Body of pancreas (tissue), 4 donors: ENCODE results near the gene KMT5C. TPM values are rescaled to one million over a fixed set of nuclear protein-coding genes. Genes with fewer than 3 reads are reported as not detected.

Experiments
- ATAC-seq: fragments of 150-250 bp; one replicate; pipeline ENCODE4 v1.9.1; 2016
- DNase-seq, 4 donors: peaks; one replicate each; pipeline ENCODE4 v3.0.0-alpha.2; 2019
- H3K27ac ChIP-seq, 4 donors: fragments of 200-600 bp; sonication (generic); 1 replicate in 3 of 4; 2 replicates in 1 of 4; pipeline versions ENCODE4 v1.5.1 to v1.6.1; 2016 to 2019; ENCODE audit warnings: mild to moderate bottlenecking in 1 of 4, mixed read lengths in 1 of 4, moderate library complexity in 1 of 4
- H3K27me3 ChIP-seq, 2 donors: fragments of 200-600 bp; sonication (generic); one replicate each; pipeline ENCODE4 v1.6.0; 2016; ENCODE audit warnings: mild to moderate bottlenecking in 1 of 2
- H3K36me3 ChIP-seq, 2 donors: fragments of 200-600 bp; sonication (generic); replicated peaks in 1 of 2; 2 replicates each; pipeline ENCODE4 v1.5.1; 2016; ENCODE audit warnings: low read depth in 2 of 2; ENCODE audit not compliant: insufficient read depth in 1 of 2
- H3K4me1 ChIP-seq: fragments of 200-600 bp; sonication (generic); one replicate; pipeline ENCODE4 v1.6.0; 2016
- H3K4me3 ChIP-seq, 2 donors: fragments of 200-600 bp; sonication (generic); 1 replicate in 1 of 2; 2 replicates in 1 of 2; pipeline ENCODE4 v1.5.1; 2016 to 2019
- H3K9me3 ChIP-seq, 3 donors: fragments of 200-600 bp; sonication (generic); 1 replicate in 2 of 3; 2 replicates in 1 of 3; pipeline ENCODE4 v1.5.1; 2016
- CTCF ChIP-seq, 7 experiments: fragments of 450-650 bp in 4 of 7; fragments of 200-600 bp in 3 of 7; sonication (generic) in 3 of 7; IDR thresholded peaks; one replicate each; pipeline ENCODE4 v1.5.1; 2016 to 2019; ENCODE audit warnings: antibody characterized with exemption in 7 of 7
- POLR2A ChIP-seq, 3 donors: fragments of 450-650 bp; IDR thresholded peaks; one replicate each; pipeline ENCODE4 v1.6.1; 2016; ENCODE audit warnings: antibody characterized with exemption in 3 of 3, mild to moderate bottlenecking in 2 of 3
- whole genome bisulfite sequencing, 2 donors: methylation state at CpG; one replicate each; pipeline ENCODE4 v1.1.5; 2017; 5-methylcytosine and 5-hydroxymethylcytosine counted together
- intact Hi-C: fragments of 100-400 bp; cut with DNase I; formaldehyde crosslinking; loops from one replicate; pipeline ENCODE4 v1.15.1; 2023
- total RNA-seq, 2 donors: library from RNA; depleted of rRNA; stranded (reverse); fragments of >200 nt; gene quantifications; one replicate each; pipeline ENCODE4 v1.1.0, GENCODE V29; 2016

KMT5C gene
- total RNA-seq, 2 donors from 2014 or later = 14.8 to 17.6 TPM

DNA sequence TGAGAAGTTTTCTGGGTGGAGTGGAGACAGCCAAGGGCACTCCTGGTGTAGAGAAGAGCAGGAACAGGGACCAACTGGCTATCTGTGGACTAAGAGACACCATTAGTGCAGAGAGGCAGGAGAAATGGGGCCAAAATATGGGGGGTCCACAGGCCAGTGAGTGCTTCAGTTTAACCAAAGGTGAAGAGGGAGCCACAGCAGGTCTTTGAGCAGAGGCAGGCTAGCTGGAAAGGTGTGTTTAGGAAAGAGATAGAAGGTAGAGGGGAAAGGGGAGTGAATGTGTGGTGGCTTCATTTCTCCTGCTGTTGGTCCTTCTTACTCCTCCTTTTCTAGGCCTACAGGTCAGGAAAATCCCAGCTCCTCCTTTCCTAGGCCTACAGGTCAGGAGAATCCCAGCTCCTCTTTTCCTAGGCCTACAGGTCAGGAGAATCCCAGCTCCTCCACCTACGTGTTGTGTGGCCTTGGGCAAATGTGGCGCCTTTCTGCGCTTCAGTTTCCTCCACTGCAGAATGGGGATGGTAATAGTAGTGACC is 42.9 kb downstream of the KMT5C start:
- TF ChIP-seq CTCF (IDR thresholded peaks at IDR 0.05) (no peak), POLR2A (IDR thresholded peaks at IDR 0.05) (no peak)
- intact Hi-C loops = loop anchor here (10.0 kb wide), 1 partner anchor 78 kb away; no protein-coding TSS in a partner anchor
- DNase-seq (no peak), ATAC-seq (no peak)
- H3K9me3 ChIP-seq = no peaks in the 10 kb centered on the region
- WGBS, 2 donors = 88 to 100% methylated on average over 3 of the region's 3 CpGs
- no peak overlapping the region for H3K27ac ChIP-seq
- H3K4me1 ChIP-seq = peaks cover 39% of the 10 kb centered on the region
- H3K36me3 ChIP-seq = no peaks in the 10 kb centered on the region
- H3K4me3 ChIP-seq = no peak overlapping the region
- H3K27me3 ChIP-seq = no peaks in the 10 kb centered on the region

GRCh38 chr19:55383279-55384130 is 43.8 kb downstream of the KMT5C start:
- H3K4me1 ChIP-seq = peaks cover 48% of the 10 kb centered on the region
- 5 to 25% methylated on average over 9 to 60 of the region's 88 CpGs for WGBS, 2 donors
- TF ChIP-seq POLR2A (IDR thresholded peaks at IDR 0.05) = peak; percentile 15 to 58 (median 58)
- TF ChIP-seq CTCF (IDR thresholded peaks at IDR 0.05) = peak in 4 of 7 experiments; percentile 9 to 60 (median 33)
- H3K4me3 ChIP-seq = no peak overlapping the region
- H3K36me3 ChIP-seq = peaks cover 0 to 6% of the 10 kb centered on the region in 2 donors
- peak overlapping the region; percentile 84 to 96 (median 94) for H3K27ac ChIP-seq
- DNase-seq = peak; percentile 69 to 74 (median 72)
- no peaks in the 10 kb centered on the region for H3K27me3 ChIP-seq
- ATAC-seq = peak; percentile 38
- intact Hi-C loops = loop anchor here (10.0 kb wide), 1 partner anchor 79 kb away; no protein-coding TSS in a partner anchor
- no peaks in the 10 kb centered on the region for H3K9me3 ChIP-seq

DNA sequence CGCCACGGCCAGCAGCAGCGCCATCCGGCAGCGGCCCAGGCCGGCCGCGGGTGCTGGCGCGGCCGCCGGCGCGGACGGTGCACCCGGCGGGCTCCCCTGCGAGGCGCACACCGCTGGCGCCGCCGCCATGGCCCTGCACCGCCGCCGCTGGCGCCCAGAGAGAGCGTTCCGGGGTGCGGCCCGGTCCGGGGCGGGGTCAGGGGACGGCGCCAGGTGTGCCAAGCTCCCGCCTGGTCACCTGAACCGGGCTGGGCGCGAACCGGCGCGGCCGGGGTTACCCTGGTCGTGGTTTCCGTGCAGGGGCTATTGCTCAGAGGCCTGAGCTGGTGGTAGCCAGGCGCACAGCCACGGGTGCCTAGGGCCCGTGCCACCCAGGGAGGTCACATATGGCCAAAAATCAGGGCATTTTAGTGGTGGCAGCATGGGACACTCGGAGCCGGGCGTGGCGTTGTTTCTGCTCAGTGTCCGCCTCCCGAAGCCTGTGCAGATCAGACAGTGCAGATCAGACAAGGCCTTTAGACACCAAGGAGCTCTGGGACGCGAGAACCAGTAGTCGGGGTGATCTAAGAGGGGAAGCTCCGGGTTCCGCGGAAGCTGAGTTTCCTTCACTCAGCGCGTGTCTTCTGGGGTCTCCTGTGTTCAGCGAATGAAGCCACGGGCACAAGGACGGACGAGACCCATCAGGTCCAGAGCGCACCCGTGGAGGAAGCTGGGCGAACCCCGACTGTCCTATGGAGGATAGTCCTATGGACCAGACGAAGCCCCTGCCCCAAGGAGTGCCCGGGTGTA is 44.6 kb downstream of the KMT5C start, which contains the start of gene TMEM238:
Gene TMEM238, minus strand, starts transcription at position 162 of the 789 bp plus-strand sequence. Its CDS starts 33 bp downstream, at position 129.
- WGBS, 2 donors = 11 to 43% methylated on average over 8 to 55 of the region's 72 CpGs
- DNase-seq (peak; percentile 69 to 78 (median 74)), ATAC-seq (peak; percentile 39)
- Histone ChIP-seq H3K4me3 (peak within 1 kb of the TSS in 1 of 2 donors; percentile 9), H3K27ac (peak within 1 kb of the TSS; percentile 84 to 96 (median 94)), H3K4me1 (peaks cover 54% of the 10 kb centered on the region), H3K27me3 (no peaks in the 10 kb centered on the region), H3K9me3 (no peaks in the 10 kb centered on the region), H3K36me3 (peaks cover 0 to 6% of the 10 kb centered on the region in 2 donors)
- intact Hi-C loops = loop anchor here (10.0 kb wide), 1 partner anchor 80 kb away; no protein-coding TSS in a partner anchor
- TF ChIP-seq POLR2A (IDR thresholded peaks at IDR 0.05) (peak; percentile 20 to 61 (median 52)), CTCF (IDR thresholded peaks at IDR 0.05) (no peak)

DNA sequence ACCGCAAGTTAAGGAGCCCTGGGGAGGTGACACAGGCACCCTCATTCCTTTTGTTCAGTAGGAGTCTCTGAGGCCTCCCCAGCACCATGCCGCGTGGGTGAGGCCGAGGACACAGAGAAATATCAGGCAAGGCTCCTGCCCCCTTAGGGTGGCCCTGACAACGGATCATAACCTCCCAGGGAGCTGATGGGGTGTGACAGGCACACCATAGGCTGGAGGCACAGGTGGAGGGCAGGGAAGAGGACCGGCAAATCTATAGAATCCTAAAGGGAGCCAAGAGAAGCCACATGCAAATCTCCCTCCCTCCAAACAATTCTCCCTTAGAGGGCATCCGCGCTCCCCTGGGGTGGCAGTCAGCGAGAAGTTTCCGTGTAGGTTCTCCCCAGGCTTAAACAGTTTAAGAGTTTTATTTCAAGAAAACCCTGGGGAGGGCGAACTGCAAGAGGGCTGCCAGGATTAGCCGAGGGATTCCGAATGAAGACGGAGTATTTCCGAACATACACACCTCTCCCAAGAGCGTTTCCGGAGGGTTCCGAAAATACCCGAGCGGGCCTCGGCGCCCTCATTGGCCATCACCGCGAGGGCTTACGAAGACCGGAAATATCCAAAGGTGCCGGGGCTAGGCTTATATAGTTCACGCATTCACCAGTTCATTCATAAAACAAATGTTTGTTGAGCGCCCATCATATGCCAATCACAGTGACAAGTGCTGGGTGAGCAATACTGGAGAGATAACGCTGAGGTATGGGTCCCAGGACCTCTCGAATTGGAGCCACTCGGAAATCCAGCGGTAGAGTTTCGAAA is 45.4 kb downstream of the KMT5C start:
- TF ChIP-seq POLR2A (IDR thresholded peaks at IDR 0.05) (no peak), CTCF (IDR thresholded peaks at IDR 0.05) (no peak)
- Histone ChIP-seq H3K27me3 (no peaks in the 10 kb centered on the region), H3K4me3 (no peak overlapping the region), H3K4me1 (peaks cover 54% of the 10 kb centered on the region), H3K9me3 (no peaks in the 10 kb centered on the region), H3K27ac (peak overlapping the region; percentile 84 to 96 (median 94)), H3K36me3 (peaks cover 0 to 8% of the 10 kb centered on the region in 2 donors)
- DNase-seq = peak; percentile 92 to 97 (median 95)
- intact Hi-C loops = loop anchor here (10.0 kb wide), 1 partner anchor 80 kb away; no protein-coding TSS in a partner anchor
- ATAC-seq = peak; percentile 85
- 1 to 3% methylated on average over 22 to 34 of the region's 34 CpGs for WGBS, 2 donors
